Suprapubic skin (tissue), 4 donors: ENCODE data around the gene PIEZO1. TPM values are rescaled to one million over a fixed set of nuclear protein-coding genes. Genes with fewer than 3 reads are reported as not detected.

Experiments
- DNase-seq, 2 donors: peaks; one replicate each; pipeline ENCODE4 v3.0.0-alpha.2; 2019; ENCODE audit warnings: low spot score in 2 of 2
- H3K27ac ChIP-seq: fragments of 200-600 bp; sonication (generic); one replicate; pipeline ENCODE4 v1.5.1; 2019
- H3K27me3 ChIP-seq: fragments of 200-600 bp; sonication (generic); one replicate; pipeline ENCODE4 v1.5.1; 2019
- H3K36me3 ChIP-seq: fragments of 200-600 bp; sonication (generic); one replicate; pipeline ENCODE4 v1.5.1; 2019
- H3K4me1 ChIP-seq: fragments of 200-600 bp; sonication (generic); one replicate; pipeline ENCODE4 v1.5.1; 2019
- H3K4me3 ChIP-seq: fragments of 200-600 bp; sonication (generic); one replicate; pipeline ENCODE4 v1.5.1; 2019; ENCODE audit warnings: mild to moderate bottlenecking
- H3K9me3 ChIP-seq: fragments of 200-600 bp; sonication (generic); one replicate; pipeline ENCODE4 v1.5.1; 2019
- CTCF ChIP-seq, 2 donors: fragments of 200-600 bp in 1 of 2; fragments of 450-650 bp in 1 of 2; sonication (generic) in 1 of 2; IDR thresholded peaks; one replicate each; pipeline ENCODE4 v1.5.1; 2016 to 2019; ENCODE audit warnings: antibody characterized with exemption in 2 of 2, mild to moderate bottlenecking in 1 of 2, moderate library complexity in 1 of 2
- EP300 ChIP-seq: sonication (generic); formaldehyde crosslinking; IDR thresholded peaks from one replicate; pipeline ENCODE4 v1.6.1; 2017; ENCODE audit warnings: antibody characterized with exemption
- POLR2A ChIP-seq, 2 donors: fragments of 450-650 bp; IDR thresholded peaks; one replicate each; pipeline ENCODE4 v1.6.1; 2017; ENCODE audit warnings: antibody characterized with exemption in 2 of 2, mild to moderate bottlenecking in 2 of 2, moderate library complexity in 2 of 2
- POLR2AphosphoS5 ChIP-seq, 3 donors: sonication (generic); formaldehyde crosslinking; IDR thresholded peaks; one replicate each; pipeline ENCODE4 v1.6.1; 2017; ENCODE audit warnings: antibody characterized with exemption in 3 of 3
- WGBS: methylation state at CpG from one replicate; pipeline ENCODE4 v1.1.5; 2018; 5-methylcytosine and 5-hydroxymethylcytosine counted together
- total RNA-seq, 4 donors: library from RNA; depleted of rRNA; stranded (reverse); fragments of >200 nt; gene quantifications; one replicate each; pipeline ENCODE4 v1.1.0, GENCODE V29; 2016

Gene PIEZO1
- total RNA-seq, 4 donors from 2014 or later: 185 to 269 (median 224) TPM

GRCh38 chr16:88723507-88723887 lies 61.5 kb downstream of the PIEZO1 start:
- Histone ChIP-seq H3K27ac (no peak overlapping the region), H3K36me3 (peaks cover 95% of the 10 kb centered on the region), H3K4me1 (no peaks in the 10 kb centered on the region), H3K27me3 (no peaks in the 10 kb centered on the region), H3K9me3 (no peaks in the 10 kb centered on the region), H3K4me3 (no peak overlapping the region)
- DNase-seq: no peak
- no peak for TF ChIP-seq CTCF (IDR thresholded peaks at IDR 0.05)
- no peak for TF ChIP-seq POLR2AphosphoS5 (IDR thresholded peaks at IDR 0.05)
- TF ChIP-seq EP300: no peak
- TF ChIP-seq POLR2A (IDR thresholded peaks at IDR 0.05): no peak
- no CpG with 5 or more reads among the region's 8 CpGs for WGBS

- no peaks in the 10 kb centered on the region for H3K9me3 ChIP-seq
- no peaks in the 10 kb centered on the region for H3K4me1 ChIP-seq
- no peak for TF ChIP-seq POLR2AphosphoS5 (IDR thresholded peaks at IDR 0.05)
- TF ChIP-seq POLR2A (IDR thresholded peaks at IDR 0.05): no peak
- no peak for TF ChIP-seq CTCF (IDR thresholded peaks at IDR 0.05)
- no peak for TF ChIP-seq EP300
- 93% methylated on average over 6 of the region's 39 CpGs for WGBS
- H3K27ac ChIP-seq: no peak overlapping the region
- peaks cover 98% of the 10 kb centered on the region for H3K36me3 ChIP-seq
- no peaks in the 10 kb centered on the region for H3K27me3 ChIP-seq
- H3K4me3 ChIP-seq: no peak overlapping the region
- DNase-seq: no peak
These were observed 62.1 kb downstream of the PIEZO1 start for GRCh38 chr16:88722784-88723506.

DNA sequence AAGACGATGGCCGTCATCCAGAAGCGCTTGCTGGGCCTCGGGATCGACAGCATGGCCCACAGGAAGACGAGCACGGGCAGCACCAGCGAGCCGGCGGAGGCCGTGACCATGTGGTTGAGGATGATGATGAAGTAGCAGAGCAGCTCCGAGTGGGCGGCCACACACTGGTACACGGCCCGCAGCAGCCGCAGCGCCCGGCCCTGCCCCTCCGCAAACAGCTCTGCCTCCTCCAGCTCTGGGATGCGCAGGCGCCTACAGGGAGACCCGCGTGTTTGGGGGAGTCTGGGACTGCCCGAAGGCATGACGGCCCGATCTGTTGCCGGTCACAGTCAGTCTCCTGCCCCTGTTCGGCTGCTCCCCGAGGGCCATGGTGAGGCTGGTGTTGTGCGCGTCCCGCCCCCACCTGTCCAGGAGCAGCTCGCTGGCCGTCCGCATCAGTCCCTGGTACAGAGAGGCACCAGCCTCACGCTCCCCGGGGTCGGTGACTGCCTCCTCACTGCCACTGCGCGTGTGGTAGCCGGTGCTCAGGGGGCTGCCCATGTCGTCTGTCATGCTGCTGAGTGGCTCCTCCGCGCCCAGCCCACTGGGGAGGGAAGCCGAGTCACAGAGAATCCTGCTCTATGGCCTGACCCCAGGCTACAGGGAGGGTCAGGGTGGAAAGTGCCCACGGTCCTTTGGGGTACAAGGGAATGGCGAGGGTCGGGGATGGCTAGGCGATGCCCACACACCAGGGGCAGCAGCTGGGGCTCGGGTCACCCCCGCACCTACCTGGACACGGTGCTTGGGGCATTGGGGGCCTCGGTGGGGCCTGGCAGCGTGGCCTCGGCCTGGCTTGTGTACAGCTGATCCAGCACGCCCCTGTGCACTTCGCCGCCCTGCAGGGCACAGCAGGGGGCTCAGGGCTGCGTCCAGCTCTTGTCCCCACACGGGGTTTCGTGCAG lies 62.9 kb downstream of the PIEZO1 start:
- no peak for TF ChIP-seq POLR2A (IDR thresholded peaks at IDR 0.05)
- TF ChIP-seq EP300: no peak
- TF ChIP-seq CTCF (IDR thresholded peaks at IDR 0.05): no peak
- TF ChIP-seq POLR2AphosphoS5 (IDR thresholded peaks at IDR 0.05): no peak
- Histone ChIP-seq H3K27ac (no peak overlapping the region), H3K9me3 (no peaks in the 10 kb centered on the region), H3K36me3 (peaks cover 98% of the 10 kb centered on the region), H3K27me3 (no peaks in the 10 kb centered on the region), H3K4me1 (no peaks in the 10 kb centered on the region), H3K4me3 (no peak overlapping the region)
- WGBS: 100% methylated on average over 1 of the region's 61 CpGs
- DNase-seq: no peak

DNA sequence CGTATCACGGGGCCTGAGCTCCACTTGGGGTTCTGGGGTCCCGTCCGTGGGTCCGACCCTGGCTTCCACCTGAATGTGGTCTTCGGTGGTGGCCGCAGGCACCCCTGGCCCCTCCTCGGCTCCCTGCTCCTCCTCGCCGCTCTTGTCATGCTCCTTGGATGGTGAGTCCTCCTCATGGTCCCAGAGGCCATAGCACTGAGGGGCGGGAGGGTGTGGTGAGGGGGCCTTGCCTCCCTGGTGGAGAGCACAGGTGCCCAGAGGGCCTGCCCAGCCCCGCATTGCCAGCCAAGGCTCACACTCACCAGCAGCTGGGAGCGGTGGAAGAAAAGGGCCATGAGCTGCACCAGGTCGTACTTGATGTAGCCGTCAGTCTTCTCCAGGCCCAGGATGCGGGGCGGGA lies 63.8 kb downstream of the PIEZO1 start:
- H3K36me3 ChIP-seq: peaks cover 98% of the 10 kb centered on the region
- DNase-seq: no peak
- no peaks in the 10 kb centered on the region for H3K4me1 ChIP-seq
- H3K4me3 ChIP-seq: no peak overlapping the region
- WGBS: 94% methylated on average over 16 of the region's 17 CpGs
- no peaks in the 10 kb centered on the region for H3K9me3 ChIP-seq
- H3K27ac ChIP-seq: no peak overlapping the region
- no peaks in the 10 kb centered on the region for H3K27me3 ChIP-seq
- TF ChIP-seq EP300 (no peak), POLR2AphosphoS5 (IDR thresholded peaks at IDR 0.05) (no peak), CTCF (IDR thresholded peaks at IDR 0.05) (no peak), POLR2A (IDR thresholded peaks at IDR 0.05) (no peak)

- no peak for DNase-seq
- 94% methylated on average over 22 of the region's 23 CpGs for WGBS
- no peaks in the 10 kb centered on the region for H3K9me3 ChIP-seq
- no peak overlapping the region for H3K27ac ChIP-seq
- H3K4me3 ChIP-seq: no peak overlapping the region
- H3K4me1 ChIP-seq: no peaks in the 10 kb centered on the region
- peaks cover 98% of the 10 kb centered on the region for H3K36me3 ChIP-seq
- no peak for TF ChIP-seq POLR2AphosphoS5 (IDR thresholded peaks at IDR 0.05)
- TF ChIP-seq EP300: no peak
- no peak for TF ChIP-seq POLR2A (IDR thresholded peaks at IDR 0.05)
- no peak for TF ChIP-seq CTCF (IDR thresholded peaks at IDR 0.05)
- no peaks in the 10 kb centered on the region for H3K27me3 ChIP-seq
These were observed 64.5 kb downstream of the PIEZO1 start for GRCh38 chr16:88720396-88720970.
